ENCODE data around the gene DOCK1.

DOCK1 gene

DNA sequence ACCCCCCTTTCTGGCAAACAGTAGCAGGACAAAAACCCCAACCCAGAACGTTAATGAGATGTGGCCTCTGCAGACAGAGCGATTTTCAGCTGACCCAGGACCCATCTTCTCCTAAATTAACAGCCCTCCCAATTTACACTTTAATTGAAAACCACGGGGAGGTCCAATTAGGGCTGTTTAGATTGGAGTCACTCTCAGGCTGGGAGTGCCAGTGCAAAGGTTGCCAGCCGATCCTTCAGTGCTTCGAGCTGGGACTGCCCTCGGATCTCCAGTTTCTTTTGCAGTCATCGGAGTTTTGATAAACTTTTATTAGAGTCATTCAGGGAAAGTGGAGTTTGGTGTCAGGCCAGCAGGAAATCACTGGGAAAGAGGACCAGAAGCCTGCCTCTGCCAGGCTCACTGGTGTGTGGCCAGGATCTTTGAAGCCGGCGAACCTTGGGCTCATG lies 108.0 kb downstream of the DOCK1 start:
- DNase-seq = no peak

DNA sequence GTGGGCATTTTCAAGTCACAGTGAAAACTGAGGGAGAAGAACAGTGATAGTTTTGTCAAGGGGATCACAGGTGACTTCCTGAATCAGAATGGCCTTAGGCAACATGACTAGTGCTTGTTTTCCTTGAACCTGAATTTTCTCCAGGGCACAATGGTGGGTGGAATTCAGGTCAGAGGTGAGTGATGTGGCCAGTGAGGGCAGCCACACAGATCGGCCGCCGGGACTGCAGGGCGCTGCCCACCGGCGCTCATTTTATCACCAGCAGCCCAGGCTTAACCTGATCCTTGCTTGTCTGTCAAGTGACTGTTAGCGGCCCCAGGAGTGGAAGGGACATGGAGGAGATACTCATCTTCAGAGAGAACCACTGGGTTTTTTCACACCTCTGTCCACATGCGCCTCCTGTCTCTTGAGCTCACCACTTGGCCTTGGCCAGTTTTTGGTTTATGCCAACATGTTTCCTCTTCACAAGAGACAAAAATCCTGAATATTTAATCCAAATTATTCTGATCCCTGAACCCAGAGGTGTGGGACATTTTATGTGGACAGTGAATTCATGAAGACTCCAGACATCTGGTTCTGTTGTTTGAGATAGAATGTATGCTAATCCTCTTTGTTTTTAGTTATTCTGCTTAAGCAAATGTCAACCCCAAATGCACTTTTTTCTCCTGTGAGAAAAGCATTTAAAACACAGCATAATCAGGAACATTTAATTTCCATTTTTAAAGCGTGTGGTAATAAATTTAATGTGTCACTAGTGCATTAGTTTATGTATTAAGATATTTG lies 108.7 kb downstream of the DOCK1 start:
- DNase-seq = no peak

DNA sequence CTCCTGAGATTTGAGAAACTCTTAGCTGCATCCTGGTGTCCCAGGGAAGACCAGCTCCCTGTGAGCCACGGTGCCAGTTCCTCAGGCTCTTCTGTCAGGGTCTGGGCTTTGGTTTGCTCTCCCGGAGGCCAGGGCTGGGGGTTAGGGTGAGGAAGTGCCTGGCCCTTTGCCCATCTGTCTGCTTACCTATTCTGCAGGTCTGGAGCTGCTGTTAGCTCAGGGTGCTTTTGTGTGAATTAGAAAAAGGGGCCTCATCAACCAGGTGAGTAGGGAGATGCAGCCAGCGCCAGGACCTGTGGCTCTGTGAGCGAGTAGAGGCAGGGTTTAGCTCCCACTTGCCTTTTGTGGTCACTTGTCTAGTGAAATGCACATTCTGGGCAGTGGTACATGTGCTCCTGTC lies 109.4 kb downstream of the DOCK1 start:
- no peak for DNase-seq

DNA sequence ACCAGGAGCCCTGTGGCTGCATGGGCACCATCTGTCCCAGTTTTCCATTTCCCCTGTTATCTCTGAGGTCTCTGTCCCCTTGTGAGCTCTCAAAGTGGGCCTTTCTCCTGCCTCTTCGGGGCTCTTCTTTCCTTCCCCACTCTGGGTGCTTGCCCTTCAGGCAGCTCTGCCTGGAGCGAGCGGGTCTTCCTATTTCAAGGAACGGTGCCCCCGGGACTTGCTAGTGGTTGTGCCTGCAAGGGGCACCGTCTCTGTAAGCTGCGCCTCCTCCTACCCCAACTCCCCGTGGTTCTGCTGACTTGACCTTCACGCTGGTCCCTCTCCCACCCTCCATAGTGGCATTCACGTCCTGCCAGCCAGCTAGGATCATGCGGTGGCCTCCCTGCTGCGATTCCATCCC lies 110.1 kb downstream of the DOCK1 start:
- no peak for DNase-seq

DNA sequence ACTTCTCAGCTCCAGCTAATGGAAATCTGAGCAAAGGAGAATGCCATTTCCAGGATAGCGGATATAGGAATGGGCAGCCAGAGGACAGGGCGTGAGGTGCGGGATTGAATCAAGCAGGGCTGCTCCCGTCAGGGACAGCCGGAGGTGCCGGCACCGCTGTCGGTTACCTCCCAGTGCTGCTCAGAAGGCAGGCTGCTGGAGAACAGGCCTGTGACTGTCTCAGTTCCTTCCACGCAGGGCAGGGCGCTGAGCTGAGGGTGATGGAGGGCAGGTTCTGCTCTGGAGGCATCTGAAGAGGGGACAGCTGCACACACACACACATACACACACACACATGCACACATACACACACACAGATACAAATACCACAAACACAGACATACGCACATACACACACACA lies 111.1 kb downstream of the DOCK1 start:
- no peak for DNase-seq

DNA sequence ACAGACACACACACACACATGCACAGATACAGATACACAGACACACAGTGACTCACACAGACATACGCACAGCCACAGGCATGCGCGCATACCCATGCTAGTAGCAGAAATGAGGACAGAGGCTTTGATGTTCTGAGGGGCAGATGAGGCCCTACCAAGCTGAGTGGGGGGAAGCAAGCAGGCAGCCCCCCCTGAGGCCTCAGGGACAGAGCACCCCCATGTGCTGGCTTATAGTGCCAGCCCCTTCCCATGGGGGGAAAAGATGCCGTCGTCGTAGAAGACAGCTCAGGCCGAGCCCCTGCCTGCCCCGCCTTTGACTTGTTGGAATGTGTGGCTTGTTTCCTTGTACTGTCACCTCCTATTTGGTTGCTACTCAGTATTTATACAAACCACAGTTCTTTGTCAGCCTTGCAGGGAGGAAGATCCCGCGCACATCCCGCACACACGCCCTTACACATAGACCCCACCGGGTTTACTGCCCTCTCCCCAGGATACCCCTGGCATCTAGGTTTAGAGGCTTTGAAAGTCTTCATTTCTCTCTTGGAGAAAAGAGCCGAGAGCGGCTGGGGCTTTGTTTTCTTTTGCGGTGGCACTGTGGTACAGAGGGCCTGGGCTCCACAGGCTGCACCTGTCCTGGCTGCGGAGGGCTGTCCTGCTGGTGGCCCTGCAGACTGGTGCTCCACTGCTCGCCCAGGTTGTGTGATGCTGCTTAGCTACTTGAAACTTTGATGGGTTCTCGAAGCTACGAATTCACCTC lies 112.5 kb downstream of the DOCK1 start:
- DNase-seq = no peak

DNA sequence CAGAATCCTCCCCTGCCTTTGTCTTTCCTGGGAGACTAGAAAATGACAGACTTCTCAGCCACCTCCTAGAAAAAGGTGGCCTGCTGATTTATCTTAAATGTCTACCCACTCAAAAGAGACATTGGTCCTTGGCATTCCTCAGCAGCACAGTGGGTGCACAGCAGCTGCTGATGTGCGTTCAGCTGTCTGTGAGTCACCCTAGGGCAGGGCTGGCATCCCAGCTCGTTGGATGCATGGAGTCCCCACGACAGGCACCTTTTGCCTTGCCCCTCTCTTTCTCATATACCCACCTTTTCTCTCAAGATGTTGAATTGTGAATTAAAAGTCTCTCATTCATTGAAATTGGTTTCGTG lies 113.0 kb downstream of the DOCK1 start:
- DNase-seq = no peak

DNA sequence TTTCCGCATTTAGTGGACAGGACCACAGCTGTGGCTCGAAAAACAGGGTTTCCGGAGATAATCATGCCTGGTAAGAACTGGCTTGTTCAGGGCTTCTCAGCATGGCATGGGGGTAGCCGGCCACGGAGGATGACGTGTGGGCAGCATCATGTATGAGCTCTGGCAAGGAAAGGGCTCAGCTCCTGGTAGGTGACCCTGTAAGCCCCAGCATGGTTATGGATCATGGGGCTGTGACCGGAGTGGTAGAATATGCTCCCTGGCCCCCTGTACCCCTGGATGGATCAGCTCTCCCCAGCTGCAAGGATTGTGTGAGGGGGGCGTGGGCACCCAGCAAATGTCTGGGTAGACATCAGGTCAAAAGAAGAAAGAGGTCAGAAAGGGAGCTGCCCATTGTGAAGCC lies 113.5 kb downstream of the DOCK1 start:
- no peak for DNase-seq

DNA sequence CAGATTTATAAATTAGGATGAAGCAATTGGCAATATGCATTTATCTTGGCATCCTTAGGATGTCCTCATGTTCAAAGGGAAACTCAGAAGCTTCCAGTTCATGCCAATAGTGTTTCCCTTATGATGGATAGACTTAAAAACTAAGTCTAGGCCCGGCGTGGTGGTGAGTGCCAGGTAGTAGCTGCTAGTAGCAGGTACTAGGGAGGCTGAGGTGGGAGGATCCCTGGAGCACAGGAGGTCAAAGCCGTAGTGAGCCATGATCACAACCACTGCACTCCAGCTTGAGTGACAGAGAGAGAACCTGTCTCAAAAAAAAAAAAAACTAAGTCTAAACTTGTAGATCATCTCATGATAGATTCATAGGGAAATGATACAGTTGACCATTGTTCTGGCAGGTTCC lies 115.0 kb downstream of the DOCK1 start:
- DNase-seq = no peak

DNA sequence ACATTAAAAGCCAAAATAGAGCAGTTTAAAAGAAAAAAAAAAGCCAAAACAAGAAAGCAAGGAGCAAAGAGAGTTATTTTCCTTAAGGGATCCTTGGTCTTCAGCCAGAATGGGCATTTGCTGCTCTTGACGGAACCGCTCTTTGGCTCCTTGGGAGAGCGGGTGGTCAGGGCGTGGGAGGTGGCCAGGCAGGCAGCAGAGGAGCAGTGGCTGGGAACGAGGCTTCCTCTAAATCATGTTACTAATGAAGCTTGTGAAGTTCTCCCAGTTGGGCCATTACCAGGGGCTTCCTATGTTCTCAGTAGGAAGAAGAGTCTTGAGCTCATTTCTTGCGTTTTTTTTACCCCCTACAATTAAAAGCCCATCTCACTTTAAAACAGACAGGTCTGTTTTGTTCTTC lies 116.6 kb downstream of the DOCK1 start:
- no peak for DNase-seq

DNA sequence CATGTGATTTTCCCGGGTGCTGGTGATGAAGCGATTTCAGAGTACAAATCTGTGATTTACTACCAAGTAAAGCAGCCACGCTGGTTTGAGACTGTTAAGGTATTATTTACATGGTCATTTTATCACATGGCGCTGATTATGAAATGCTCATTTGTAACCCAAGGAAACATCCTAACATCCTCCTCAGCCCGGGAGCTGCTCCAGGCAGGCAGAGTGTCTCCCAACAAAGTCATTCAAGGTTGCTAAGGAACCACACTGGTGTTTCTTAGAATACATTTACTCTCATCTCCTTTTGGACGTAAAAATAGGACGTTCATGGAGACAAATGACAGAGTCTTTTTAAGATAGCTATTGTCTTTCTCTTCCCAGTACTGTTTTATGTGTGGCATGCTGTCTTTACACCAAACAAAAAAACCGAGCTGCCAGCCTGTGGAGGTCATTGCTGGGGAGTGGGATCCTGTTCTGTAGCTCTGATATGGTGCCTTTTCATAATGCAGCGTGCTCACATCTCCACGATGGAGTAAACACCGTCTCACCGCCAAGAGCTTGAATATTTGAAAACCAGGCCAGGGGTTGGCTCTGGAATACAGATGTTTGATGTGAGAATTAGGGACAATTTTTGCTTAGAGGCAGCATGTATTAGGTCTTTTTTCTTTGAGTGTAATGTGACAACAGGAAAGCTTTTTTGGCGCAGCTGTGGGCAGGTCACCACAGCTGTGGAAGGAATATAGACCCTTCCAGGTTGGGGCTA lies 119.6 kb downstream of the DOCK1 start:
- DNase-seq = no peak

DNA sequence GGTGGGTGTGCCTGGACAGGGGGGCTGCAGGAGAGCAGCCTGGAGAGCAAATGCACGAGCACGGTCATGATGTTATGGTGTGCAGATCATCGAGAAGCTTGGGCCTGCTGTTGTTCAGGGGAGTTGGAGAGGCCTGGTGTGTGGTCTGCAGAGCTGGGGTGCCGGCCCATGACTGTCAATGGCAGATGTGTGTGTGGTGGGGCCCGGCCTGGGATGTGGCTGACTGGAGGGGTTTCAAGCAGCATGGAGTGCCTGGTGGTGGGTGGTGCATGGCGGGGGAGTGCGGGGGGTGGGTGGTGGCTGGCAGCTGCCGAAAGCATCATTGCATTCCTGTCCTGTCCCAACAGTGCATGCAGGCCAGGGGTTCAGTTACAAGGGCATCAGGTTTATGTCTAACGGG lies 122.6 kb downstream of the DOCK1 start:
- DNase-seq = no peak

DNA sequence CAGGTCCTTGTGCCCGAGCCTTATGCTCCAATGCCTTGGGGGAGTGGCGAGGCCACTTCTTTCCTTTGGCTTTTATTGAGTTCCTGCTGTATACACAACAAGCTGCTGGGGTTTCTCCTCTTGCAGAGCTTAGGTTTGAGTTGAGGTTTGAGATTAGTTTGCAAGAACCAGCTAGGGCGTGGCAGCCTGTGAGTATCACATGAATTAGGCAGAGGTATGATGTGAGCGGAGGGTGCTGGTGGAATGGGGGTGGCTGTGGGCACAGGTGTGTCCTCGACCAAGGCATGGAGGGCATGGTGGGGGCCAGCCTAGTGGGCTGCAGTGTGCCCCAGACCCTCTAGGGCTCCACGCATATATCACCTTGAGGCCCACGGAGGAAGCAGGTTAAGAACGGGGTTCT lies 123.3 kb downstream of the DOCK1 start:
- DNase-seq = no peak

DNA sequence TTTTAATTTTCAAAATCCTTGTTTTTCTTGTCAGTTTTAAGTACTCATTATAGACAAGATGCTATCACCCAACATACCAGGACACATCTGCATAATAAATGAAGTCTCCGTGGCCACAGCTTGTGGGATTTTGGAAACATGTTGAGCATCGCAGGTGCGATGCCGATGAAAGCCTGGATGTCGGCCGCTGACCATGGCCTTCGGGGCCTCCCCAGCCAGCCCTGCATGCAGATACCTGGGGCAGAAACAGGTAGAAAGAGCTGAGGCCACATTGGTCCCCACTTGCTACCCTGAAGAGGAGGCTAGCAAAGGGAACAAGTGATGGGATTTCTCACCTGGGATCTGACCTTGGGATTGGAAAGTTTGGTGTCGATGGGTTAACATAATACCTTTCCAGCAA lies 123.8 kb downstream of the DOCK1 start:
- DNase-seq = no peak

DNA sequence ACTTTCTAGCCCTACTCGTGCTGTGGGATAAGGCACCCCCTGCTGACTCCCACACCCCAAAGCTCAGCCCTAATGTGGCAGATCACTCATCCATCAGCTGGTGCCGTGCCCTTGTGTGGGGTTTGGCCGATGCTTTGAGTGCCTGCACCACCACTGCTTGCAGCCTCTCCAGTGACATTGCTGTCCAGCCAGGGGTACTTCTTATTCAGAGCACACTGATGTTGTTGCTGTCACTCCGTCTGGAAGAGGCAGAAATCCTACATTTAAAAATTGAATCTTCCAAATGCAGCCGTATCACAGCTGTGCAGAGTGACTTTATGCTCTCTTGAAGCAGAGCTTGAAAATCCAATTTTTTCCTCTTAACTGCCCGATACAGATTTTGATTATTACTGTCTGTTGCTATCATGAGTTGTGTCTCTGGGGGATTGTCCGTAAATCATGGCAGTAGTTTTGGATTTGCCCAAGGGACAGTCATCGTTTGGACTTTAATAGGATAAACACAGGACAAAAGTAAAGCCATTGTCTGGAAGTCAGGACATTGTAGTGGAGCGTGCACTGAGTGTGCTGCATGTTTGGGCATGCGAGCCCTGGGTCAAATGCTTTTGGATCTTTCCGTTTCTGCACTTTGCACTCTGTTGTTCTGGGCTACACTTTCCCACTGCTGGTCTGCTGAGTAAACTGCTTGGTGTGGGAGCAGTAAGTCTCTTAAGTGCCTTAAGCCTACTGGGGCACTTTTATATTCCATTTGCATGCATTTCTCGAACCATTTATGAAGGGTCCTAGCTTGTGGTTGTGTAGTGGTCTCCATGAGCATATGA lies 128.2 kb downstream of the DOCK1 start:
- no peak for DNase-seq

DNA sequence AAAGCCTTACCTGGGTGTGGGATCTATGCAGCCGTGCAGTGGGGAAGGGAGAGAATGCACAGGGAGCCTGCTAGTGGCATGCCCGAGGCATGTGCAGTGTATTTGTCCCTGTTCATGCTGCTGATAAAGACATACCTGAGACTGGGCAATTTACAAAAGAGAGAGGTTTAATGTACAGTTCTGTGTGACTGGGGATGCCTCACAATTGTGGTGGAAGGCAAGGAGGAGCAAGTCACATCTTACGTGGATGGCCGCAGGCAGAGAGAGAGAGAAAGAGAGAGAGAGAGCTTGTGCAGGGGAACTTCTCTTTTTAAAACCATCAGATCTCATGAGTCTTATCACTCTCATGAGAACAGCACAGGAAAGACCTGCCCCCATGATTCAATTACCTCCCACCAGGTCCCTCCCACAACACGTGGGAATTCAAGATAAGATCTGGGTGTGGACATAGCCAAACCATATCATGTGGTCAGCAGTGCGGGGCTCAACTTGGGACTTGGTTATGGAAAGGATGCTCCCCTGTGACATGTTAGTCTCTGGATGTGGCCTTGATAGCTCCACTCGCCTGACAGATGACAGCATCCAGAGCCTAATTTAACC lies 128.9 kb downstream of the DOCK1 start:
- no peak for DNase-seq

DNA sequence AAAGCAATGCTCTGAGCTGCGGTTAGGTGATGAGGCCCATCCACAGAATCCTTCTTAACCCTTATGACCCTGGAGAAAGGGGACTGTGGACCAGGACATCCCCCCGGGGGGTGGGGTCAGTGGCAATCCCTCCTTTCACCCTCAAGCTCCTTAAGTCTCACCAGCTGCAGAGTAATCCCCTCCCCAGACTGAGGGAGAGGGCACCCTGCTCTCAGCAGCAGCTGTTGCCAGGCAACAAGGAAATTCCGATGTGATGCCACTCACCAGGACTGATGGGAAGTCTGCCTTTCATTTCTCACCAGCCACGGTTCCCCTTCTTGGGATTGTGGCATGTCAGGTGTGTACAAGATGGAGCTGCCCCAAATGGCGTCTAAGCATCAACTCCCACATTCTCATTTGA lies 129.6 kb downstream of the DOCK1 start:
- no peak for DNase-seq

DNA sequence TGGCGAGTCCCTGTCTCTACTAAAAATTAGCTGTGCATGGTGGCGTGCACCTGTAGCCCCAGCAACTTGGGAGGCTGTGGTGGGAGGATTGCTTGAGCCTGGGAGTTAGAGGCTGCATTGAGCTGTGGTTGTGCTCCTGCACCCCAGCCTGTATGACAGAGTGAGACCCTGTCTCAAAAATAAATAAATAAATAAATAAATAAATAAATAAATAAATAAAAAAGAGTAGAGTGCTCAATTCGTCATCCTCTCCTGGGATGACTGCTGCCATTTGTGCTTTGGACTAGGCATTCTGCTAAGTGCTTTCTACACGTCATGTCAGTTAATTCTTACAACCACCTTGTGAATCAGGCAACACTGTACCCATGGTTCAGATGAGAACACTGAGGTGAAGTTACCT lies 130.6 kb downstream of the DOCK1 start:
- DNase-seq = no peak

DNA sequence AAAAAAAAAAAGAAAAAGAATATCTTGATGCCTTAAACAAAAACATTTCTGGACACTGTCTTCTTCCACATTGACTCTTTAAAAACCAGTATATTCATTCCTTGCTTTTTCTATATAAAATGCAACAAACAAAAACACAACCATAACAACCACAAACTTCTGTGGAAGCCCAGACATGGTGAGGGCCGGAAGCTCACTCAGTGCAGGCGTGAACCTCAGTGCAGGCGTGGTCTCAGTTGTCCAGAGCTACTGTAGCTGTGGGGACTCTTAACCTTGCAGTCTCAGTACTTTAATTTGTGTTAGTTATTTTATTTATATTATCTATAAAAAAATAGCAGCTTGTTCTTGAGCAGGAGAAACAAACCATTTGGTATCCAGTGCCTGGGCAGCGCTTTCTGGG lies 131.8 kb downstream of the DOCK1 start:
- DNase-seq = no peak

DNA sequence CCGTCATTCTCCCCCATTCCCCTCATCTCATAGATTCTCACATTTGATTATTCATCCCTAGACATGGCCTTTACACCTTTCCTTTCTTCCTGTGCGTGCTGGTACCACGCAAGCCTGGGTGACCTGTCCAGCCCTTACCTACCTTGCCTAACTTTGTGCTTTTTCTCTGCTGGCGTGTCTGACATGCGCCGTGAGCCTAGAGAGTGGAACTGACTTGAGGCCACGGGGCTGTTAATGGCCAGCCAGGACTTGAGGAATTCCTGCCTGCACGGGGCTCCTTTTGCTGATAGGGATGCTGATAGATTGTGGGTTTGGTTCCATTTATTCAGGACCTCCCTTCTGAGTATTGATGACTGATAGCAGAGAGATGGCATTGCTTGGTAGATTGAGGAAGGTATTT lies 134.2 kb downstream of the DOCK1 start:
- DNase-seq = no peak

DNA sequence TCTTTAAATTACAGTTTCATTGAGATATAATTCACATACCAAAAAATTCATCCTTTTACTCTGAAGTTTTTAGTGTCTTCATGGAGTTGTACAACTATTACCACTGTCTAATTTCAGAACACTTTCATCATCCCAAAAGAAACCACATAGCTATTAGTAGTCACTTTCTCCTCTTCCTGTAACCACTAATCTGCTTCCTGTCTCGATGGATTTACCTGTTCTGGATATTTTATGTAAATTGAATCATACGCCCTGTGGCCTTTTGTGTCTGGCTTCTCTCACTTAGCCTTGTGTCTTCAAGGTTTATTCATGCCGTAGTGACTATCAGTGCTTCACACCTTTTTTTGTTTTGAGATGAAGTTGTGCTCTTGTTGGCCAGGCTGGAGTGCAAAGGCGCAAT lies 135.5 kb downstream of the DOCK1 start:
- DNase-seq = no peak

DNA sequence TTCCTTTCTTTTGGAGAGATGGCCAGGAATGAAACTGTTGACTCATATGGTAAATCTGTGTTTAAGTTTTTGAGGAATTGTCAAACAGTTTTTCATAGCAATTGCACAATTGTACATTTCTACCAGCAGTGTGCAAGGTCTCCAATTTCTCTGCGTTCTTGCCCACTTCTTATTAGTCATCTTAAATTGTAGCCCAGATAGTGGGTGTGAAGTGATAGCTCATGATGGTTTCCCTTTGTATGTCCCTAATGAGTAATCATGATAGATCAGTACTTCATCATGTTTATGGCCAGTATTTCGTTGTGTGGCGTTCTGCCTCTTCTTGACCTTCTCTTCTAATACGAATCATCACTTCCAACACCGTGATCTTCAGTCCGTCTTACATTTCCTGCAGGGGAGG lies 136.3 kb downstream of the DOCK1 start:
- no peak for DNase-seq

DNA sequence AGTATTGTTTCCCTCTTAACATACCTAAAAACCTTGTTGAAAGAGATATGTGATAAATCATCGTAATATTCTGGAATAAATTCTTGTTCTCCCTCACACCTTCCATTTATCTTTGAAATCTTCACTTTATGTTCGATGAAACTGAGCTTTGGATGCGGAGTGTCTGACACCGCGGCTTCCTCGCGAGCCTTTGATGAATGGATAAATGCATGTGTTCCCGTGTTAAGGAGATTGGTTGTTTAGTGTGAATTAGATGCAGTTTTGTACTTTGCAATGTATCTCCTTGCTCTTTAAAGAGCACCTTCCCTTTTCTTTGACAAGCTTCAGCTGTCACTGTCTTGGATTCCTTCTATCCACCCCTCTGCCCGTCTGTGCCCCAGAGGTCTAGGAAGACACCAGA lies 138.1 kb downstream of the DOCK1 start:
- no peak for DNase-seq
